ENCODE data around the gene TNPO1.

Gene TNPO1

GRCh38 chr5:72816284-72817075 lies at the start of gene TNPO1:
Gene TNPO1, plus strand, starts transcription at chr5:72816661. Its CDS starts 77 bp downstream, at chr5:72816738.
- no peaks in the 10 kb centered on the region for H3K9me3 ChIP-seq (ENCODE audit: insufficient read depth, low read depth, low read length)
- H3K27me3 ChIP-seq (ENCODE audit: insufficient read depth, low read length) = no peaks in the 10 kb centered on the region; the same call in 1 of the 2 replicates
- H3K4me1 ChIP-seq (ENCODE audit: insufficient read depth, low read length) = peaks cover 24% of the 10 kb centered on the region
- peak within 1 kb of the TSS; percentile 95 for H3K9ac ChIP-seq (ENCODE audit: low read depth, low read length)
- H3K27ac ChIP-seq (ENCODE audit: low read length) = peak within 1 kb of the TSS; percentile 76
- no peaks in the 10 kb centered on the region for H3K36me3 ChIP-seq (ENCODE audit: insufficient read depth, low read depth, low read length)
- H3K4me3 ChIP-seq (ENCODE audit: low read length) = peak within 1 kb of the TSS; percentile 86

- Histone ChIP-seq H3K9ac (ENCODE audit: low read depth, low read length) (no peak overlapping the region), H3K27ac (ENCODE audit: low read length) (no peak overlapping the region), H3K36me3 (ENCODE audit: insufficient read depth, low read depth, low read length) (no peaks in the 10 kb centered on the region), H3K9me3 (ENCODE audit: insufficient read depth, low read depth, low read length) (no peaks in the 10 kb centered on the region), H3K27me3 (ENCODE audit: insufficient read depth, low read length) (no peaks in the 10 kb centered on the region), H3K4me3 (ENCODE audit: low read length) (no peak overlapping the region), H3K4me1 (ENCODE audit: insufficient read depth, low read length) (no peaks in the 10 kb centered on the region)
Measured at GRCh38 chr5:72767289-72768010, 49.0 kb upstream of the TNPO1 start.

GRCh38 chr5:72770266-72770665 lies 46.2 kb upstream of the TNPO1 start:
- no peaks in the 10 kb centered on the region for H3K27me3 ChIP-seq (ENCODE audit: insufficient read depth, low read length)
- H3K9me3 ChIP-seq (ENCODE audit: insufficient read depth, low read depth, low read length) = no peaks in the 10 kb centered on the region
- H3K27ac ChIP-seq (ENCODE audit: low read length) = no peak overlapping the region
- H3K36me3 ChIP-seq (ENCODE audit: insufficient read depth, low read depth, low read length) = no peaks in the 10 kb centered on the region
- no peak overlapping the region for H3K4me3 ChIP-seq (ENCODE audit: low read length)
- H3K9ac ChIP-seq (ENCODE audit: low read depth, low read length) = no peak overlapping the region
- H3K4me1 ChIP-seq (ENCODE audit: insufficient read depth, low read length) = no peaks in the 10 kb centered on the region

- Histone ChIP-seq H3K36me3 (ENCODE audit: insufficient read depth, low read depth, low read length) (no peaks in the 10 kb centered on the region), H3K27ac (ENCODE audit: low read length) (no peak overlapping the region), H3K9ac (ENCODE audit: low read depth, low read length) (no peak overlapping the region), H3K27me3 (ENCODE audit: insufficient read depth, low read length) (no peaks in the 10 kb centered on the region), H3K9me3 (ENCODE audit: insufficient read depth, low read depth, low read length) (peaks cover 10% of the 10 kb centered on the region; the same call in 1 of the 2 replicates), H3K4me3 (ENCODE audit: low read length) (no peak overlapping the region), H3K4me1 (ENCODE audit: insufficient read depth, low read length) (no peaks in the 10 kb centered on the region; the same call in 1 of the 2 replicates)
Measured at GRCh38 chr5:72776684-72777083, 39.8 kb upstream of the TNPO1 start.

GRCh38 chr5:72779520-72779919 lies 36.9 kb upstream of the TNPO1 start:
- H3K4me3 ChIP-seq (ENCODE audit: low read length) = no peak overlapping the region
- H3K27me3 ChIP-seq (ENCODE audit: insufficient read depth, low read length) = no peaks in the 10 kb centered on the region
- H3K9ac ChIP-seq (ENCODE audit: low read depth, low read length) = no peak overlapping the region
- H3K9me3 ChIP-seq (ENCODE audit: insufficient read depth, low read depth, low read length) = peaks cover 10% of the 10 kb centered on the region; the same call in 1 of the 2 replicates
- H3K27ac ChIP-seq (ENCODE audit: low read length) = no peak overlapping the region
- no peaks in the 10 kb centered on the region for H3K36me3 ChIP-seq (ENCODE audit: insufficient read depth, low read depth, low read length)
- H3K4me1 ChIP-seq (ENCODE audit: insufficient read depth, low read length) = no peaks in the 10 kb centered on the region; the same call in 1 of the 2 replicates

GRCh38 chr5:72783354-72783753 lies 33.1 kb upstream of the TNPO1 start:
- peaks cover 7% of the 10 kb centered on the region; the same call in 1 of the 2 replicates for H3K9me3 ChIP-seq (ENCODE audit: insufficient read depth, low read depth, low read length)
- H3K27me3 ChIP-seq (ENCODE audit: insufficient read depth, low read length) = no peaks in the 10 kb centered on the region
- no peak overlapping the region for H3K27ac ChIP-seq (ENCODE audit: low read length)
- H3K4me1 ChIP-seq (ENCODE audit: insufficient read depth, low read length) = no peaks in the 10 kb centered on the region
- no peak overlapping the region for H3K4me3 ChIP-seq (ENCODE audit: low read length)
- H3K36me3 ChIP-seq (ENCODE audit: insufficient read depth, low read depth, low read length) = no peaks in the 10 kb centered on the region
- H3K9ac ChIP-seq (ENCODE audit: low read depth, low read length) = no peak overlapping the region

GRCh38 chr5:72784129-72784528 lies 32.3 kb upstream of the TNPO1 start:
- Histone ChIP-seq H3K9ac (ENCODE audit: low read depth, low read length) (no peak overlapping the region), H3K4me1 (ENCODE audit: insufficient read depth, low read length) (no peaks in the 10 kb centered on the region), H3K9me3 (ENCODE audit: insufficient read depth, low read depth, low read length) (peaks cover 7% of the 10 kb centered on the region; the same call in 1 of the 2 replicates), H3K36me3 (ENCODE audit: insufficient read depth, low read depth, low read length) (no peaks in the 10 kb centered on the region), H3K27me3 (ENCODE audit: insufficient read depth, low read length) (no peaks in the 10 kb centered on the region), H3K4me3 (ENCODE audit: low read length) (no peak overlapping the region), H3K27ac (ENCODE audit: low read length) (no peak overlapping the region)

GRCh38 chr5:72785801-72786200 lies 30.7 kb upstream of the TNPO1 start:
- Histone ChIP-seq H3K27ac (ENCODE audit: low read length) (no peak overlapping the region), H3K9me3 (ENCODE audit: insufficient read depth, low read depth, low read length) (no peaks in the 10 kb centered on the region), H3K4me3 (ENCODE audit: low read length) (no peak overlapping the region), H3K4me1 (ENCODE audit: insufficient read depth, low read length) (no peaks in the 10 kb centered on the region), H3K36me3 (ENCODE audit: insufficient read depth, low read depth, low read length) (no peaks in the 10 kb centered on the region), H3K27me3 (ENCODE audit: insufficient read depth, low read length) (no peaks in the 10 kb centered on the region), H3K9ac (ENCODE audit: low read depth, low read length) (no peak overlapping the region)

- H3K27ac ChIP-seq (ENCODE audit: low read length) = no peak overlapping the region
- H3K27me3 ChIP-seq (ENCODE audit: insufficient read depth, low read length) = no peaks in the 10 kb centered on the region
- no peaks in the 10 kb centered on the region for H3K36me3 ChIP-seq (ENCODE audit: insufficient read depth, low read depth, low read length)
- H3K9ac ChIP-seq (ENCODE audit: low read depth, low read length) = no peak overlapping the region
- no peaks in the 10 kb centered on the region for H3K4me1 ChIP-seq (ENCODE audit: insufficient read depth, low read length)
- H3K9me3 ChIP-seq (ENCODE audit: insufficient read depth, low read depth, low read length) = no peaks in the 10 kb centered on the region
- H3K4me3 ChIP-seq (ENCODE audit: low read length) = no peak overlapping the region
Measured at GRCh38 chr5:72786676-72787075, 29.8 kb upstream of the TNPO1 start.

GRCh38 chr5:72788866-72789505 lies 27.5 kb upstream of the TNPO1 start:
- no peaks in the 10 kb centered on the region for H3K9me3 ChIP-seq (ENCODE audit: insufficient read depth, low read depth, low read length)
- no peak overlapping the region for H3K9ac ChIP-seq (ENCODE audit: low read depth, low read length)
- H3K27me3 ChIP-seq (ENCODE audit: insufficient read depth, low read length) = no peaks in the 10 kb centered on the region
- H3K4me3 ChIP-seq (ENCODE audit: low read length) = no peak overlapping the region
- H3K27ac ChIP-seq (ENCODE audit: low read length) = no peak overlapping the region
- H3K36me3 ChIP-seq (ENCODE audit: insufficient read depth, low read depth, low read length) = no peaks in the 10 kb centered on the region
- H3K4me1 ChIP-seq (ENCODE audit: insufficient read depth, low read length) = peaks cover 4% of the 10 kb centered on the region; the same call in 1 of the 2 replicates

- H3K9me3 ChIP-seq (ENCODE audit: insufficient read depth, low read depth, low read length) = no peaks in the 10 kb centered on the region
- no peak overlapping the region for H3K27ac ChIP-seq (ENCODE audit: low read length)
- H3K4me1 ChIP-seq (ENCODE audit: insufficient read depth, low read length) = peaks cover 4% of the 10 kb centered on the region; the same call in 1 of the 2 replicates
- no peaks in the 10 kb centered on the region for H3K27me3 ChIP-seq (ENCODE audit: insufficient read depth, low read length)
- no peak overlapping the region for H3K4me3 ChIP-seq (ENCODE audit: low read length)
- no peak overlapping the region for H3K9ac ChIP-seq (ENCODE audit: low read depth, low read length)
- H3K36me3 ChIP-seq (ENCODE audit: insufficient read depth, low read depth, low read length) = no peaks in the 10 kb centered on the region
Measured at GRCh38 chr5:72790186-72790585, 26.3 kb upstream of the TNPO1 start.

All from iPS-20b (cell line).